Measurements from ENCODE around the gene CXCR2. TPM values are rescaled to one million over a fixed set of nuclear protein-coding genes. Genes with fewer than 3 reads are reported as not detected.
"Not testable (repeated sequence)": the region's sequence is repeated elsewhere in the genome, so short reads cannot be mapped to it uniquely, and the experiment has no call there.

Gene CXCR2
- total RNA-seq, 2 donors from 2014 or later: 0.10 TPM; not detected in 1

DNA sequence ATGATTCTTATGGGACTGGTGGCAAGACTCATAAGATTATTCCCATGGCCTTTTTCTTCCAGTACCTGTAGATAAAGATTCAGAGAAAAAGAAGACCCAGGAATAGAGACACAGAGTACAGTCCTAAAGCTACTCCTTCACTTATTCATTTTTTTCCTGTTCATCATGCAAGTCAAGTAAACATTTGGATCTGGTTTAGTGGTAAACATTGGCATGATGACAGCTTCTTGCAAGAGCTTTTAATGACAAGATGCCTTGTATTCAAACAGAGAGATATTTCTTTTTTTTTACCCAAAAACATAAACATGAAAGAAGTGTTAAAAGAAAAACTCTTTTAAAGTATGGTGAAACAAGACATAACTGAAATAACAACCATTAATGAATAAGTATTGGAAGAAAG, 20.2 kb downstream of the CXCR2 start:
- Mint-ChIP-seq H3K27ac (no peak overlapping the region), H3K4me3 (no peak overlapping the region), H3K4me1 (peaks cover 4% of the 10 kb centered on the region), H3K36me3 (ENCODE audit: low read depth) (peaks cover 2% of the 10 kb centered on the region), H3K27me3 (peaks cover 35% of the 10 kb centered on the region)
- peaks cover 3% of the 10 kb centered on the region for H3K9me3 ChIP-seq (ENCODE audit: control insufficient read depth, low read length, poor library complexity, severe bottlenecking)
- ATAC-seq: no peak
- no peak for DNase-seq

DNA sequence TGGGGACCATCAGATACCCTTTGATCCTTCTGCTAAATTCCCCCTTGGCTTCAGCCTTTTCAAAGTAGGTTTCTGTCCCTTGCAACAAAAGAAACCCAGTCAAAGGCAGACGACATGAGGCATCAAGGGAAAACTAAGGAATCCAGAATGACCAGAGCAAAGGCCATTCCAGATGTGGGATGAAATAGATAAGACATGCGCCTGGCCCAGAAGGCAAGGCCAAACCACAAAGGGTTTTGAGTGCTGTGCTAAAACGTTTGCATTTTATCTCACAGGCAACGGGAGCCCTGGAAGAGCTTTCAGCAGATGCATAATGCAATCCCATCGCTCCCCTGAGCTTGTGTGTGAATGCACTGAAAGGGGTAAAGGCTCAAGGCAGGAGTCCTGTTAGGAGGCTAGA, 23.3 kb downstream of the CXCR2 start:
- DNase-seq: no peak
- peaks cover 29% of the 10 kb centered on the region for H3K27me3 Mint-ChIP-seq
- H3K9me3 ChIP-seq (ENCODE audit: control insufficient read depth, low read length, poor library complexity, severe bottlenecking): peaks cover 3% of the 10 kb centered on the region
- H3K36me3 Mint-ChIP-seq (ENCODE audit: low read depth): peaks cover 3% of the 10 kb centered on the region
- H3K4me1 Mint-ChIP-seq: peaks cover 4% of the 10 kb centered on the region
- ATAC-seq: no peak
- no peak overlapping the region for H3K27ac Mint-ChIP-seq
- H3K4me3 Mint-ChIP-seq: no peak overlapping the region

- DNase-seq (no peak), ATAC-seq (no peak)
- peaks cover 37% of the 10 kb centered on the region for H3K27me3 Mint-ChIP-seq
- H3K36me3 Mint-ChIP-seq (ENCODE audit: low read depth): peaks cover 3% of the 10 kb centered on the region
- H3K9me3 ChIP-seq (ENCODE audit: control insufficient read depth, low read length, poor library complexity, severe bottlenecking): peaks cover 3% of the 10 kb centered on the region
- no peak overlapping the region for H3K27ac Mint-ChIP-seq
- H3K4me3 Mint-ChIP-seq: no peak overlapping the region
- peaks cover 4% of the 10 kb centered on the region for H3K4me1 Mint-ChIP-seq
Observed at GRCh38 chr2:218149848-218150440, 24.1 kb downstream of the CXCR2 start.

DNA sequence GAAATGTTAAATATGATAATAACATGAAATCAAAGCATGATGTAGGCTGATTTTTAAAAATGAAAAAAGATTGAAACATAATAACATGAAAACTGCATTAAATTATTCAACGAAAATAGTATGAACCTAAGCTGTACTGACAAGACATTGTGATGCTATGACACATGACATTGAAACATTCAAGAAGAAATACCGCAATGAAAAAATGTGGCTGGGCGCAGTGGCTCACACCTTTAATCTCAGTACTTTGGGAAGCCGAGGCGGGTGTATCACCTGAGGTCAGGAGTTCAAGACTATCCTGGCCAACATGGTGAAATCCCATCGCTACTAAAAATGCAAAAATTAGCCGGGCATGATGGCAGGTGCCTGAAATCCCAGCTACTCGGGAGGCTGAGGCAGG, 26.3 kb downstream of the CXCR2 start:
- Mint-ChIP-seq H3K4me1 (peaks cover 4% of the 10 kb centered on the region), H3K27ac (no peak overlapping the region), H3K4me3 (no peak overlapping the region), H3K27me3 (peaks cover 42% of the 10 kb centered on the region), H3K36me3 (ENCODE audit: low read depth) (peaks cover 2% of the 10 kb centered on the region)
- DNase-seq (no peak), ATAC-seq (no peak)
- H3K9me3 ChIP-seq (ENCODE audit: control insufficient read depth, low read length, poor library complexity, severe bottlenecking): no peaks in the 10 kb centered on the region

- Mint-ChIP-seq H3K27me3 (peaks cover 42% of the 10 kb centered on the region), H3K4me3 (no peak overlapping the region), H3K27ac (no peak overlapping the region), H3K36me3 (ENCODE audit: low read depth) (peaks cover 2% of the 10 kb centered on the region), H3K4me1 (peaks cover 4% of the 10 kb centered on the region)
- DNase-seq: no peak
- H3K9me3 ChIP-seq (ENCODE audit: control insufficient read depth, low read length, poor library complexity, severe bottlenecking): no peaks in the 10 kb centered on the region
- ATAC-seq: no peak
Observed at GRCh38 chr2:218152777-218153176, 26.9 kb downstream of the CXCR2 start.

DNA sequence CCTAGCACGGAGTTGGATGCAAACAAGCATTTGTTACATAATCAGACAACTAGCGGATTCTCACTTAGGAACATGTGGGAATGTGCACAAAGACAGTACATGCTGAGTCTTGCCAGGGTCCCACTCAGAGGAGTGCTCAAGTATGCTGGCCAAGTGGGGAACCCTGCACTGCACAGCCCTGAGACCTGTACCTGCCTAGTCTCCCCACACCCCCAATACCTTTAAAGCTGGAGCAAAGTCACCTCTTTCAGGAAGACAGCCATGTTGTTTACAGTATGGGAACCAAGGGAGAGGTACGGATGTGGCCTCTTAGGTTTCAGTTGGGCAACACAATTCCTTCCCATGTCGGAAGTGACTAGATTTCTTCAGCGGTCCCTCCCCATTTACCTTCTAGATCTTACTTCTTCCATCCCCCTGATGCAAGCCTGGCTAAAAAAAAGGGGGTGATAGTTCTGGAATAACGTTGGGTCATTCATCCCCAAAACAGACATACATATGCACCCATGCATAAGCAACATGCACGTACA, 30.2 kb downstream of the CXCR2 start:
- no peak for DNase-seq
- Mint-ChIP-seq H3K27me3 (peaks cover 32% of the 10 kb centered on the region), H3K27ac (no peak overlapping the region), H3K36me3 (ENCODE audit: low read depth) (peaks cover 2% of the 10 kb centered on the region), H3K4me3 (no peak overlapping the region), H3K4me1 (peaks cover 1% of the 10 kb centered on the region)
- no peak for ATAC-seq
- no peaks in the 10 kb centered on the region for H3K9me3 ChIP-seq (ENCODE audit: control insufficient read depth, low read length, poor library complexity, severe bottlenecking)

- H3K36me3 Mint-ChIP-seq (ENCODE audit: low read depth): peaks cover 2% of the 10 kb centered on the region
- H3K27me3 Mint-ChIP-seq: peaks cover 42% of the 10 kb centered on the region
- H3K27ac Mint-ChIP-seq: no peak overlapping the region
- ATAC-seq (no peak), DNase-seq (no peak)
- H3K4me3 Mint-ChIP-seq: no peak overlapping the region
- H3K9me3 ChIP-seq (ENCODE audit: control insufficient read depth, low read length, poor library complexity, severe bottlenecking): no peaks in the 10 kb centered on the region
- peaks cover 10% of the 10 kb centered on the region for H3K4me1 Mint-ChIP-seq
Observed at GRCh38 chr2:218161644-218162043, 35.8 kb downstream of the CXCR2 start.

GRCh38 chr2:218162814-218163213, 37.0 kb downstream of the CXCR2 start:
- Mint-ChIP-seq H3K27me3 (peaks cover 42% of the 10 kb centered on the region), H3K36me3 (ENCODE audit: low read depth) (peaks cover 2% of the 10 kb centered on the region), H3K4me1 (peaks cover 17% of the 10 kb centered on the region), H3K4me3 (no peak overlapping the region), H3K27ac (no peak overlapping the region)
- DNase-seq: no peak
- no peak for ATAC-seq
- no peaks in the 10 kb centered on the region for H3K9me3 ChIP-seq (ENCODE audit: control insufficient read depth, low read length, poor library complexity, severe bottlenecking)

DNA sequence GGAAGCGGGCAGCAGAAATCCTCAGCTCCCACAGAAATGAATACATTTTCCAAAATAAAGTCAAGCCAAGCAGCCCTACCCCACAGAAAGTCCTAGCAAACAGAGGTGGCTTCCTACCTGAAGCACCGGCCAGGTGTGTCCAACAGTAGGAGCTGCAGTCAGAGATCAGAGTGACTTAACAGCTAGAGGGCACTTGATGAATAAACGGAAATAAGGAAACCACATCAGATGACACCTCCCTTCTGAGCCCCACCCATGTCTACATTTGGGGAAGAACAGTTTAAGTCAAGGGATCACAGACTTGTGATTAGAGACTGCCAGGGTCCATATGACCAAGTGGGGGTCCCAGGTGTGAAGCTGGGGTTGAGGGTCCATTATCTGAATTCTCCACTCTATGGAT, 41.0 kb downstream of the CXCR2 start, which contains the start of gene CXCR1:
CXCR1 (minus strand) TSS at position 172 of the 400 bp plus-strand sequence. CDS start 1,751 bp downstream, outside the sequence.
- H3K27me3 Mint-ChIP-seq: peaks cover 46% of the 10 kb centered on the region
- H3K27ac Mint-ChIP-seq: peak within 1 kb of the TSS; percentile 70
- H3K36me3 Mint-ChIP-seq (ENCODE audit: low read depth): peaks cover 2% of the 10 kb centered on the region
- ATAC-seq: peak; percentile 97
- peak within 1 kb of the TSS; percentile 66 for H3K4me3 Mint-ChIP-seq
- H3K9me3 ChIP-seq (ENCODE audit: control insufficient read depth, low read length, poor library complexity, severe bottlenecking): no peaks in the 10 kb centered on the region
- peak in 2 of 3 donors; percentile 7 to 11 for DNase-seq
- H3K4me1 Mint-ChIP-seq: peaks cover 26% of the 10 kb centered on the region

GRCh38 chr2:218168016-218168415, 42.2 kb downstream of the CXCR2 start:
- ATAC-seq: no peak

GRCh38 chr2:218168635-218169462, 43.0 kb downstream of the CXCR2 start:
- H3K4me1 Mint-ChIP-seq: peaks cover 21% of the 10 kb centered on the region
- H3K27ac Mint-ChIP-seq: peak overlapping the region; percentile 32
- peak; percentile 34 to 57 (median 38) for DNase-seq
- H3K36me3 Mint-ChIP-seq (ENCODE audit: low read depth): no peaks in the 10 kb centered on the region
- no peaks in the 10 kb centered on the region for H3K9me3 ChIP-seq (ENCODE audit: control insufficient read depth, low read length, poor library complexity, severe bottlenecking)
- ATAC-seq: peak; percentile 63
- peaks cover 34% of the 10 kb centered on the region for H3K27me3 Mint-ChIP-seq
- no peak overlapping the region for H3K4me3 Mint-ChIP-seq

More at GRCh38 chr2:218168016-218168415, 42.2 kb downstream of the CXCR2 start:
- H3K4me1 Mint-ChIP-seq: peaks cover 21% of the 10 kb centered on the region
- H3K36me3 Mint-ChIP-seq (ENCODE audit: low read depth): no peaks in the 10 kb centered on the region
- peaks cover 36% of the 10 kb centered on the region for H3K27me3 Mint-ChIP-seq
- no peak overlapping the region for H3K27ac Mint-ChIP-seq
- no peaks in the 10 kb centered on the region for H3K9me3 ChIP-seq (ENCODE audit: control insufficient read depth, low read length, poor library complexity, severe bottlenecking)
- DNase-seq: no peak
- H3K4me3 Mint-ChIP-seq: peak overlapping the region; percentile 66

- H3K27ac Mint-ChIP-seq: no peak overlapping the region
- H3K36me3 Mint-ChIP-seq (ENCODE audit: low read depth): no peaks in the 10 kb centered on the region
- H3K27me3 Mint-ChIP-seq: peaks cover 30% of the 10 kb centered on the region
- no peaks in the 10 kb centered on the region for H3K9me3 ChIP-seq (ENCODE audit: control insufficient read depth, low read length, poor library complexity, severe bottlenecking)
- no peak for DNase-seq
- H3K4me3 Mint-ChIP-seq: no peak overlapping the region
- no peak for ATAC-seq
- H3K4me1 Mint-ChIP-seq: peaks cover 21% of the 10 kb centered on the region
Observed at GRCh38 chr2:218169757-218170546, 44.1 kb downstream of the CXCR2 start.

DNA sequence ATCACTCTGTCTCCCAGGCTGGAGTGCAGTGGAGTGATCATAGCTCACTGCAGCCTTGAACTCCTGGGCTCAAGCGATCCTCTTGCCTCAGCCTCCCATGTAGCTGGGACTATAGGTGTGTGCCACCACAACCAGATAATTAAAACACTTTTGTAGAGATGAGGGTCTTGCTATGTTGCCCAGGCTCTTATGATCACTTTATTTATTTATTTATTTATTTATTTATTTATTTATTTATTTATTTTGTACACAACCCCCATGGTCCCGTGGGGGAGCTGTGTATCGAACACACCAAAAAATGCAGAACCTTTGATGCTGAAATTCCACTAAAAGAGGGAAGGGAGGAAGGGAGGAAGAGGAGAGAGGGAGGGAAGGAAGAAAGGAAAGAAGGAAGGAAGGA, 45.9 kb downstream of the CXCR2 start:
- not testable (repeated sequence) for H3K27ac Mint-ChIP-seq; H3K36me3 Mint-ChIP-seq (ENCODE audit: low read depth); H3K9me3 ChIP-seq (ENCODE audit: control insufficient read depth, low read length, poor library complexity, severe bottlenecking); DNase-seq; H3K4me3 Mint-ChIP-seq; ATAC-seq
- H3K4me1 Mint-ChIP-seq: peaks cover 17% of the 10 kb centered on the region
- peaks cover 21% of the 10 kb centered on the region for H3K27me3 Mint-ChIP-seq

All from T-helper 17 cell (primary cell).